Stimulated activated CD4-positive, alpha-beta T cell treated with anti-CD3 and anti-CD28 coated beads, TNF-alpha, amount 100 ng/mL, for 4 hours (primary cell): ENCODE data around the gene NR6A1.

Experiments used
- DNase-seq, 3 experiments: peaks; one replicate each; pipeline ENCODE4 v3.0.0-alpha.2; 2020; ENCODE audit warnings: low read depth in 3 of 3

NR6A1 gene

DNA sequence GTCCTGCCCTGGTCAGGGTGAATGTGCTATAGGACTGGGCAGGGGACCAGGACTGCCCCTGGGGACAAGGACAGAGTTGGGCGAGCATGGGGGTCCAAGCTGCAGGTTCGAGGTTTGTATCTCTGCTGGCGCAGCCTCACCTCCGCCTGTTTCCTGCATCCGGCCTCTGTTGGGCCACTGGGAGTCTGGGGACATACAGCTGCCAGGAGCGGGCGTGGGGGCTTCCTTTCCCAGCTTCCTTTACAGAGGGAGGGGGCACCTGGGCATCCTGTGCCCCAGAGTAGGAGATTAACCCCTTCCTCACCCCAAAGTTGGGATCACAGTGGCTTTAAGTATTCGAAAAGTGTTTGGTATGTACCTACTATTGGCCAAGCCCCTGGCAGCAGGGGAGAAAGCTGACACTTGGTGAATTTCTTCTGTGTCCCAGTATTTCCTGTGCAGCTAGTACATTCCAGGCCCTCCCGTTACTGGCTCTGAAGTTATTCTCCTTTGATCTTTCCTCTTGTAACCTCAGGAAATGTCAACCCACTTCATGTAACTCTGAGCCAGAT lies 24.8 kb upstream of the NR6A1 start:
- DNase-seq = no peak

DNA sequence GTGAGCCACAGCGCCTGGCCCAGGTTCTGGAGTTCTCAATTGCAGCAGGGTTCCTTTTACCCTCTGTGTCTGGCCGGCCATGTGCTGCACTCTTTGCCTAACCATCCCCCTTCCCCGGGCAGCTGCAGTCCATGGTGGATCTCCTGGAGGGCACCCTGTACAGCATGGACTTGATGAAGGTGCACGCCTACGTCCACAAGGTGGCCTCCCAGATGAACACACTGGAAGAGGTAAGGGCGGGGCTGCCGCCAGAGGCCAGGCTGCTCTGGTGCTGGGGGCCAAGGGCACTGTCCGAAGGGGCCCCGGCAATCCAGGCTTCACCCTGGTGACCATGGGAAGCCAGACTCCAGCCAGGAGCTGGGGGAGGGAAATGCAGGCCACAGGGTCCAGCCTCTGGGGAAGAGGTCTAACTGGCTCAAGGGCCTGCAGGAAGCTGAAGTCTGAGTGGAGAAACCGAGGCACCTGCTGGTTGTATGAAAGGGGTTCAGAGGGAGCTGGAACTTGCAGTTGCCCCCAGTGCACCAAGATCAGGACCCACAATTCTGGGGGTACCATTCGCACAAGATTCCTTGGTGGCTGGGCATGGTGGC lies 23.9 kb upstream of the NR6A1 start:
- no peak for DNase-seq

GRCh38 chr9:124793015-124793541 lies 22.0 kb upstream of the NR6A1 start:
- no peak for DNase-seq

DNA sequence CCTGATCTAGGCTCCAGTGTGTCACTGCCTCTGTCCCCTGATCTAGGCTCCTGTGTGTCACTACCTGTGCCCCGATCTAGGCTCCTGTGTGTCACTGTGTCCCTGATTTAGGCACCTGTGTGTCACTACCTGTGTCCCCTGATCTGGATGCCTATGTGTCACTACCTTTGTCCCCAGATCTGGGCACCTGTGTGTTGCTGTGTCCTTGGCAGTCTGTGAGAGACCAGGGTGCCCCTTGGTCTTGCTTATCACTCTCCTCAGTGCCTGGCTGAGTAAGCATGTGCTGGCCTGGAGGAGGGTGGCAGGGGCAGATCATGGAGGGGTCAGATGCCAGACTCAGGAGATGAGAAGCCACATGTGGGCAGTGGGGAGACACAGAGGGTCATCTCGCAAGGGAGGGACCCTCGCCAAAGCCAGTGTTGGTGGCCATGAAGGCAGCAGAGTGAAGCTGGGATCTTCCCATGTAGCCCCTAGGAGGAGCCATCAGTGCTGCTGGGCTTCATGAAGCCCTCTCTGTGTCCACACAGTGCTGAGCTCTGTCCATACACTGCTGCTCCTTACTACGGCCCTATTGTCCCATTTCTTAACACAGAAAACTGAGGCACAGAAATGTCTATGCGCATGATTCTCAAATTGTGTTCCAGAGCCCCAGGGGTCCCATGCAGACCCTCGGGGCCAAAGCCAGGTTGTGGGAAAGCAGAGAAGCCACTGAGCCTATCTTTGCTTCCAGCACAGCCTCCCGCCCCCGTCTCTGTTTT lies 21.3 kb upstream of the NR6A1 start:
- no peak for DNase-seq

- no peak for DNase-seq
Observed at GRCh38 chr9:124790801-124791505, 19.8 kb upstream of the NR6A1 start.

DNA sequence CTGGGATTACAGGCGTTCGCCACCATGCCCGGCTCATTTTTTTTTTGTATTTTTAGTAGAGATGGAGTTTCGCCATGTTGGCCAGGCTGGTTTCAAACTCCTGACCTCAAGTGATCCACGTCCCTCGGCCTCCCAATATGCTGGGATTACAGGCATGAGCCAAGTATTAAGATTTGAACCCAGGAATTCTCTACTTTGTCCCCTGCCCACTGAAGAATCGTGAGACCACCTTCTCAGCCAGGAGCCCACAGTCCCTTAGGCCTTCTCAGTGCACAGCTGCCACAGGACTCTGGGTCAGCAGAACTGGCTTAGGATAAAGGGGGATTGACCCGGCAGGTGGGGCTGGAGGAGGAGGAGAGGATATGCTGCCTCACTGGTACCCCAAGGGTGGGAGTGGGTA lies 19.2 kb upstream of the NR6A1 start:
- DNase-seq = no peak

GRCh38 chr9:124789531-124789930 lies 18.4 kb upstream of the NR6A1 start:
- DNase-seq = no peak

DNA sequence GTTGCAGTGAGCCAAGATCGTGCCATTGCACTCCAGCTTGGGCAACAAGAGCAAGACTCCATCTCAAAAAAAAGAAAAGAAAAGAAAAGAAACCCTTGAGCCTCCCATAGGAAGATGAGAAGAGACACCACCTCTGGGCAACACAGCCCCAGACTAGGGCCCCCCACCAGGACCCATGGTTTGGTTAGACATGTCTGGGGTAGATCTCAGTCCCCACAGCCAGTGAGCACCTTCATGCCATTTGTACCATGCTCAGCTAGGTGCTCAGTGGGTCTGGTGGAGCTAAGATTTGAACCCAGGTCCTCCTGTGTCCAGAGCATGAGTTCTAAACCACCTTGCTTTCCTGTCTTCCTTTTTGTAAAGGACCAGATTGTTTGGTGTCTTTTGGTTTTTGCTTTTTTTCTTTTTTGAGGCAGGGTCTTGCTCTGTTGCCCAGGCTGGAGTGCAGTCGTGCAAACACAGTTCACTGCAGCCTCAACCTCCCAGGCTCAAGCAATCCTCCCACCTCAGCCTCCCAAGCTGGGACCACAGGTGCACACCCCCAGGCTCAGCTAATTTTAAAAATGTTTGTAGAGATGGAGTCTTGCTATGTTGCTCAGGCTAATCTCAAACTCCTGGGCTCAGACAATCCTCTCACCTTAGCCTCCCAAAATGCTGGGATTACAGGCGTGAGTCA lies 17.6 kb upstream of the NR6A1 start:
- no peak for DNase-seq

- DNase-seq = no peak
Observed at GRCh38 chr9:124786881-124787573, 15.9 kb upstream of the NR6A1 start.

GRCh38 chr9:124784509-124784908 lies 13.4 kb upstream of the NR6A1 start:
- DNase-seq = no peak

- DNase-seq = no peak
Observed at GRCh38 chr9:124783830-124784229, 12.7 kb upstream of the NR6A1 start.

- no peak for DNase-seq
Observed at GRCh38 chr9:124782661-124783574, 11.8 kb upstream of the NR6A1 start.

- DNase-seq = no peak
Observed at GRCh38 chr9:124781967-124782660, 11.0 kb upstream of the NR6A1 start.

- no peak for DNase-seq
Observed at GRCh38 chr9:124780757-124781151, 9.6 kb upstream of the NR6A1 start.

GRCh38 chr9:124780060-124780756 lies 9.1 kb upstream of the NR6A1 start:
- DNase-seq = no peak

GRCh38 chr9:124779368-124780059 lies 8.4 kb upstream of the NR6A1 start:
- DNase-seq = no peak

GRCh38 chr9:124778575-124779367 lies 7.7 kb upstream of the NR6A1 start:
- no peak for DNase-seq
